ENCODE data around the gene SMIM7.

SMIM7 gene

DNA sequence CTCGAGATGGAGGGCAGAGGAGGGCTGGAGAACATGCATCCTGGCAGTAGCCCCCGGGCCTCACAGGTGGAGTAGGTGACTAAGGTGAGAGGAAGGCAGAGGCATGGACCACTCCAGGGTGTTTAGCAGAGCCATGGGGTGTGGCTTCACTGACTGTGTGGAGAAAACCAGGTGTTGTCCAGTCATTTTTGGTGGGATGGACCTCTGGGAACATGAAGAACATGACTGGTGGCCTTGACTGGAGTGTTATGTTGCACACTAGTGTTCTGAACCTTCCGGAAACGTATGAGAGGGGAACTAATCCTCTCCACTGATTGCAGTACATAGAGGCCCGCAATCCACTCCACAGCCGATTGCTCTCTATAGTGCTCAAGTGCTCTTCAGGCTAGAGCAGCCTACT lies 48.8 kb downstream of the SMIM7 start:
- no peaks in the 10 kb centered on the region for H3K36me3 ChIP-seq
- TF ChIP-seq, protein P1, sequence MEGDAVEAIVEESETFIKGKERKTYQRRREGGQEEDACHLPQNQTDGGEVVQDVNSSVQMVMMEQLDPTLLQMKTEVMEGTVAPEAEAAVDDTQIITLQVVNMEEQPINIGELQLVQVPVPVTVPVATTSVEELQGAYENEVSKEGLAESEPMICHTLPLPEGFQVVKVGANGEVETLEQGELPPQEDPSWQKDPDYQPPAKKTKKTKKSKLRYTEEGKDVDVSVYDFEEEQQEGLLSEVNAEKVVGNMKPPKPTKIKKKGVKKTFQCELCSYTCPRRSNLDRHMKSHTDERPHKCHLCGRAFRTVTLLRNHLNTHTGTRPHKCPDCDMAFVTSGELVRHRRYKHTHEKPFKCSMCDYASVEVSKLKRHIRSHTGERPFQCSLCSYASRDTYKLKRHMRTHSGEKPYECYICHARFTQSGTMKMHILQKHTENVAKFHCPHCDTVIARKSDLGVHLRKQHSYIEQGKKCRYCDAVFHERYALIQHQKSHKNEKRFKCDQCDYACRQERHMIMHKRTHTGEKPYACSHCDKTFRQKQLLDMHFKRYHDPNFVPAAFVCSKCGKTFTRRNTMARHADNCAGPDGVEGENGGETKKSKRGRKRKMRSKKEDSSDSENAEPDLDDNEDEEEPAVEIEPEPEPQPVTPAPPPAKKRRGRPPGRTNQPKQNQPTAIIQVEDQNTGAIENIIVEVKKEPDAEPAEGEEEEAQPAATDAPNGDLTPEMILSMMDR (IDR thresholded peaks at IDR 0.05; ENCODE audit: low read depth, low read length): no peak
- H3K4me3 ChIP-seq (ENCODE audit: low read depth, low read length): no peak overlapping the region
- H3K4me1 ChIP-seq: peaks cover 4% of the 10 kb centered on the region
- H3K9me3 ChIP-seq: no peaks in the 10 kb centered on the region
- no peaks in the 10 kb centered on the region for H3K27me3 ChIP-seq
- DNase-seq: no peak

DNA sequence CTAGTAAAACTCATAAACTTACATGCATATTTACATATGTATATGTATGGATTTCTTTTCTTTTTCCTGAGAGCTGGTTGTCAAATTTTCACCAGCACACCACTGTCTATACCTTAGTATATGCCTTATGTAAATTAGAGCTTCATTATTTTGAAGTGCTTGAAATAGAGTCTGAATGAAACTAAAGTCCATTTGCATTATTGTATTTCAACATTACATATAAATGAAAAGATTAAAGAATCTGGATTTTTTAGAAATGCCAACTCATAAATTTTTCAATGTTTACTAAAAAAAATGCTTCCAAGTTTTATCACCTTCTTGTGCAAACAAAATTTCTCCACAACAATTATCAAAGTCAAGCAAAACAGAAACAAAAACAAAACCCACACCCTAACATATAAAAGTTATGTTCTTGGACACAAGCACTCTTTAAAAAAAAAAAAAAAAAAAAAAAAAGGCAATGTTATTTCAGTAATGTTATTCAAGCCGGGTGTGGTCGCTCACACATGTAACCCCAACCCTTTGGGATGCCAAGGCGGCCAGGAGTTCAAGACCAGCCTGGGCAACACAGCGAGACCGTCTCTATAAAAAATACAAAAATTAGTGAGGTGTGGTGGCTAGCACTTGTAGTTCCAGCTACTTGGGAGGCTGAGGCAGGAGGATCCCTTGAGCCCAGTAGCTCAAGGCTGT lies 50.3 kb downstream of the SMIM7 start:
- H3K36me3 ChIP-seq: no peaks in the 10 kb centered on the region
- no peaks in the 10 kb centered on the region for H3K27me3 ChIP-seq
- H3K4me1 ChIP-seq: peaks cover 14% of the 10 kb centered on the region
- H3K4me3 ChIP-seq (ENCODE audit: low read depth, low read length): no peak overlapping the region
- no peak for DNase-seq
- TF ChIP-seq, protein P1 (IDR thresholded peaks at IDR 0.05; ENCODE audit: low read depth, low read length): no peak
- no peaks in the 10 kb centered on the region for H3K9me3 ChIP-seq

DNA sequence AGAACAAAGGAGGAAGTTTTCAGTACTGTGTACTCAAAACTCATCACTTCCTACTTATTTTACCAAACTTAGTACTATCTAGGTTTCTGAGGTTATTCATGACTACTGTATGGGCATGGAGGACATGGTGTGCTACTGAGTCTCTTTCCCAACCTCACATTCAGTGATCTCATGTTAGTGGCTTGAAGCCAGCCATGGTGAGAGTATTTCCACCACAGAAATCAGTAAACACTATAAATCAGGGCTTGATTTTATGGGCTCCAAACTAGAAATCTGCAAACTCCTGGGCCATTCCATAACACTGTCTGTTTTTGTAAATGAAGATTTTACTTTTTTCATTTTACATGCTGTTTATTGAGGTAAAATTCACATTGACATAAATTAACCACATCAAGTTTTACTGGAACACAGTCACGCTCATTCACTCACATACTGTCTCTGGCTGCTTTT lies 51.6 kb downstream of the SMIM7 start:
- Histone ChIP-seq H3K4me3 (ENCODE audit: low read depth, low read length) (no peak overlapping the region), H3K27me3 (no peaks in the 10 kb centered on the region), H3K36me3 (no peaks in the 10 kb centered on the region), H3K4me1 (peaks cover 14% of the 10 kb centered on the region), H3K9me3 (no peaks in the 10 kb centered on the region)
- DNase-seq: no peak
- TF ChIP-seq, protein P1 (IDR thresholded peaks at IDR 0.05; ENCODE audit: low read depth, low read length): no peak

DNA sequence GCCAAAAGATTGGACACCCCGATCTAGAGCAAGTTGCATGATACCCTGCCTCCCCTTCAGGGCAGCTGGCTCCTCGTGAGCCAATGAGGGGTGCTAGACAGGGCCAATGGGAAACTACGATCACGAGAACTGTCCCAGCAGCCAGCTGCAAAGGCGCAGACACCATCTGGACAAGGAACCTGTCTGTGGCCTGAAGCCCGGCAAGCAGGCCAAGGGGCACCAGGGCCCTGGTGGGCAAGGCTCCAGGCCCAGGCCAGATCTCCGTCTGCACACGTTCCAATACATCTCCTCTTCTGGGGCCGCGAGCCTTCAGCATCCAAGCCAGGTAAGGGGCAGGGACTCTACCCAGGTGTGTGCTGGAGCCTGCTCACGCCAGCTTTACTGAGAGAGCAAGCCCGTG lies 52.1 kb downstream of the SMIM7 start:
- H3K4me3 ChIP-seq (ENCODE audit: low read depth, low read length): no peak overlapping the region
- TF ChIP-seq, protein P1 (IDR thresholded peaks at IDR 0.05; ENCODE audit: low read depth, low read length): no peak
- no peaks in the 10 kb centered on the region for H3K9me3 ChIP-seq
- DNase-seq: no peak
- H3K27me3 ChIP-seq: no peaks in the 10 kb centered on the region
- H3K36me3 ChIP-seq: no peaks in the 10 kb centered on the region
- peaks cover 14% of the 10 kb centered on the region for H3K4me1 ChIP-seq

DNA sequence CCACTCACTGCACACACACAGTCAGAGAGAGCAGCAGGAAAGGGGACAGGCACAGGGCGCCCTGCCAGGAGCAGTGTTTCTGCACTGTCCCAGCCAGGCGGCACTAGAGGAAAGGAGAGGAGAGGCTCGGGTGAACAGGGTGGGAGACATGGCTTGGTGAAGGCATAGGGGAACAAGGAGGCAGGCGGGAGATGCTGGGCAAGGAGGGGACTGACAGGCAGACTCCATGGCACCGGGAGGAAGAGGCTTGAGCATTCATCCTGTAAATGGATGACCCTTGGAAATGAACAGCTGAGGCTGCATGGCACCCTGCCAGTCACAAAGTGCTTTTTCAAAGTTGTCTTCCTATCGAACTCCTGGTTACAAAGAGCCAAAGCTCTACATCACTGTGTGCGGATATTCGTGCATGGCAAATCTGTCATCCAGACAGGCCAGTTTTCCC lies 54.4 kb downstream of the SMIM7 start:
- DNase-seq: peak; percentile 62
- H3K36me3 ChIP-seq: no peaks in the 10 kb centered on the region
- TF ChIP-seq, protein P1 (IDR thresholded peaks at IDR 0.05; ENCODE audit: low read depth, low read length): peak; percentile 39
- H3K9me3 ChIP-seq: no peaks in the 10 kb centered on the region
- H3K27me3 ChIP-seq: no peaks in the 10 kb centered on the region
- H3K4me1 ChIP-seq: peaks cover 14% of the 10 kb centered on the region
- H3K4me3 ChIP-seq (ENCODE audit: low read depth, low read length): no peak overlapping the region

DNA sequence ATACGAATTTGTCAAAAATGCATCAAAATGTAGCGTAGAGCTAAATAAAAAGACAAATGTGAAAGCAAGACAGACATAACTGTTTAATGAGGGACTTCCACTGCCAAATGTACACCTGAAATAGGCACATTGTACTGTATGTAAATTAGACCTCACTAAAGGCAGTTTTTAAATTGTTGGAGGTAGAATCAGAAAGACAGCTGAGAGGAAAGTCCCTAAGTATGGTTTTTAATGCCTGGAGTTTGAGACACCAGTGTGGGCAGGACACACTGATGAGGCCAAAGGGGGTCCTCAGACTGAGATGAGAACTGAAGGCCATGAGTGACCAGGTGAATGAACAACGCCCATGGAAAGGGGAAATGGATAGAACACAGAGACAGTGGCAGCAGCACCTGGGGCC lies 54.8 kb downstream of the SMIM7 start:
- Histone ChIP-seq H3K27me3 (no peaks in the 10 kb centered on the region), H3K4me1 (peaks cover 14% of the 10 kb centered on the region)
- TF ChIP-seq, protein P1 (IDR thresholded peaks at IDR 0.05; ENCODE audit: low read depth, low read length): no peak

More for the DNA sequence above, 54.8 kb downstream of the SMIM7 start:
- Histone ChIP-seq H3K36me3 (no peaks in the 10 kb centered on the region), H3K4me3 (ENCODE audit: low read depth, low read length) (no peak overlapping the region), H3K9me3 (no peaks in the 10 kb centered on the region)
- DNase-seq: no peak

Data from BE2C (cell line).